Mucosa of rectum (tissue), 2 donors: Measurements from ENCODE around the gene C17orf100.

Experiments used
- H3K27ac ChIP-seq, 2 donors: one replicate each; pipeline ENCODE4 v1.7.0; 2013; ENCODE audit warnings: inconsistent platforms in 2 of 2, low read depth in 2 of 2, low read length in 2 of 2
- H3K27me3 ChIP-seq, 2 donors: one replicate each; pipeline ENCODE4 v1.7.0; 2013; ENCODE audit warnings: low read length in 2 of 2; ENCODE audit not compliant: control insufficient read depth in 2 of 2, insufficient read depth in 2 of 2
- H3K36me3 ChIP-seq, 2 donors: one replicate each; pipeline ENCODE4 v1.7.0; 2013; ENCODE audit warnings: low read length in 2 of 2; ENCODE audit not compliant: control insufficient read depth in 2 of 2, insufficient read depth in 2 of 2
- H3K4me1 ChIP-seq, 2 donors: one replicate each; pipeline ENCODE4 v1.7.0; 2013; ENCODE audit warnings: low read length in 2 of 2, mild to moderate bottlenecking in 1 of 2; ENCODE audit not compliant: control insufficient read depth in 2 of 2, insufficient read depth in 2 of 2
- H3K4me3 ChIP-seq, 2 donors: one replicate each; pipeline ENCODE4 v1.7.0; 2013; ENCODE audit warnings: low read length in 2 of 2
- H3K9ac ChIP-seq, 2 donors: one replicate each; pipeline ENCODE4 v1.7.0; 2013; ENCODE audit warnings: low read length in 2 of 2, low read depth in 1 of 2, mild to moderate bottlenecking in 1 of 2
- H3K9me3 ChIP-seq, 2 donors: one replicate each; pipeline ENCODE4 v1.7.0; 2013; ENCODE audit warnings: low read length in 2 of 2; ENCODE audit not compliant: control insufficient read depth in 2 of 2
- donor health status: healthy.
- donor health status: Normal muscosa, but diverticular disease.

The C17orf100 gene

GRCh38 chr17:6651354-6651918 lies at the start of gene C17orf100, which contains the start of gene MED31:
Gene C17orf100 (plus strand): TSS chr17:6651762. CDS start chr17:6651914, 152 bp downstream.
Gene MED31 (minus strand): TSS chr17:6651605. CDS start chr17:6651528, 77 bp downstream.
- Histone ChIP-seq H3K4me1 (peaks cover 25% of the 10 kb centered on the region in 2 donors), H3K27ac (peak within 1 kb of the TSS; percentile 92 to 94), H3K4me3 (peak within 1 kb of the TSS; percentile 93 to 100), H3K27me3 (peaks cover 6 to 7% of the 10 kb centered on the region in 2 donors), H3K36me3 (peaks cover 5 to 12% of the 10 kb centered on the region in 2 donors), H3K9me3 (no peaks in the 10 kb centered on the region), H3K9ac (peak within 1 kb of the TSS; percentile 90 to 99)

GRCh38 chr17:6602141-6602540 lies 49.4 kb upstream of the C17orf100 start:
- Histone ChIP-seq H3K4me3 (no peak overlapping the region), H3K9me3 (no peaks in the 10 kb centered on the region), H3K27ac (no peak overlapping the region), H3K9ac (no peak overlapping the region), H3K36me3 (peaks cover 26 to 29% of the 10 kb centered on the region in 2 donors), H3K4me1 (peaks cover 5 to 18% of the 10 kb centered on the region in 2 donors), H3K27me3 (no peaks in the 10 kb centered on the region)

- H3K4me3 ChIP-seq: no peak overlapping the region
- peaks cover 41 to 42% of the 10 kb centered on the region in 2 donors for H3K36me3 ChIP-seq
- no peak overlapping the region for H3K27ac ChIP-seq
- H3K27me3 ChIP-seq: no peaks in the 10 kb centered on the region
- no peaks in the 10 kb centered on the region for H3K9me3 ChIP-seq
- peaks cover 0 to 8% of the 10 kb centered on the region in 2 donors for H3K4me1 ChIP-seq
- H3K9ac ChIP-seq: no peak overlapping the region
Measured at GRCh38 chr17:6603744-6604325, 47.7 kb upstream of the C17orf100 start.

- no peaks in the 10 kb centered on the region for H3K9me3 ChIP-seq
- H3K9ac ChIP-seq: no peak overlapping the region
- no peaks in the 10 kb centered on the region for H3K27me3 ChIP-seq
- H3K36me3 ChIP-seq: peaks cover 51 to 52% of the 10 kb centered on the region in 2 donors
- no peaks in the 10 kb centered on the region for H3K4me1 ChIP-seq
- H3K27ac ChIP-seq: no peak overlapping the region
- H3K4me3 ChIP-seq: no peak overlapping the region
Measured at GRCh38 chr17:6605142-6605541, 46.4 kb upstream of the C17orf100 start.

GRCh38 chr17:6608321-6608720 lies 43.2 kb upstream of the C17orf100 start:
- Histone ChIP-seq H3K27ac (no peak overlapping the region), H3K27me3 (no peaks in the 10 kb centered on the region), H3K9me3 (no peaks in the 10 kb centered on the region), H3K9ac (no peak overlapping the region), H3K4me1 (no peaks in the 10 kb centered on the region), H3K36me3 (peaks cover 40 to 46% of the 10 kb centered on the region in 2 donors), H3K4me3 (no peak overlapping the region)

GRCh38 chr17:6610011-6610410 lies 41.6 kb upstream of the C17orf100 start:
- no peaks in the 10 kb centered on the region for H3K4me1 ChIP-seq
- no peak overlapping the region for H3K9ac ChIP-seq
- no peak overlapping the region for H3K4me3 ChIP-seq
- H3K27me3 ChIP-seq: no peaks in the 10 kb centered on the region
- no peak overlapping the region for H3K27ac ChIP-seq
- peaks cover 40 to 47% of the 10 kb centered on the region in 2 donors for H3K36me3 ChIP-seq
- no peaks in the 10 kb centered on the region for H3K9me3 ChIP-seq

- Histone ChIP-seq H3K9ac (no peak overlapping the region), H3K27ac (no peak overlapping the region), H3K9me3 (no peaks in the 10 kb centered on the region), H3K4me1 (no peaks in the 10 kb centered on the region), H3K36me3 (peaks cover 36 to 39% of the 10 kb centered on the region in 2 donors), H3K27me3 (no peaks in the 10 kb centered on the region), H3K4me3 (no peak overlapping the region)
Measured at GRCh38 chr17:6611231-6611630, 40.3 kb upstream of the C17orf100 start.

- no peak overlapping the region for H3K27ac ChIP-seq
- H3K36me3 ChIP-seq: peaks cover 21 to 32% of the 10 kb centered on the region in 2 donors
- no peaks in the 10 kb centered on the region for H3K4me1 ChIP-seq
- no peaks in the 10 kb centered on the region for H3K27me3 ChIP-seq
- H3K9me3 ChIP-seq: no peaks in the 10 kb centered on the region
- no peak overlapping the region for H3K4me3 ChIP-seq
- no peak overlapping the region for H3K9ac ChIP-seq
Measured at GRCh38 chr17:6623941-6624340, 27.6 kb upstream of the C17orf100 start.

- H3K36me3 ChIP-seq: peaks cover 14 to 34% of the 10 kb centered on the region in 2 donors
Measured at GRCh38 chr17:6626616-6627015, 24.9 kb upstream of the C17orf100 start.

GRCh38 chr17:6627019-6627418 lies 24.5 kb upstream of the C17orf100 start:
- Histone ChIP-seq H3K27ac (no peak overlapping the region), H3K9me3 (no peaks in the 10 kb centered on the region), H3K4me1 (no peaks in the 10 kb centered on the region), H3K27me3 (no peaks in the 10 kb centered on the region), H3K9ac (no peak overlapping the region), H3K36me3 (peaks cover 15 to 33% of the 10 kb centered on the region in 2 donors), H3K4me3 (no peak overlapping the region)

More at GRCh38 chr17:6626616-6627015, 24.9 kb upstream of the C17orf100 start:
- H3K27me3 ChIP-seq: no peaks in the 10 kb centered on the region
- no peak overlapping the region for H3K27ac ChIP-seq
- no peaks in the 10 kb centered on the region for H3K9me3 ChIP-seq
- no peak overlapping the region for H3K4me3 ChIP-seq
- no peaks in the 10 kb centered on the region for H3K4me1 ChIP-seq
- no peak overlapping the region for H3K9ac ChIP-seq
